ENCODE results near the gene BORCS6.

The BORCS6 gene

GRCh38 chr17:8155996-8156245 is 34.1 kb downstream of the BORCS6 start:
- FAIRE-seq (no peak), DNase-seq (ENCODE audit: low spot score) (no peak)

GRCh38 chr17:8155231-8155995 is 34.6 kb downstream of the BORCS6 start:
- DNase-seq (ENCODE audit: low spot score) (no peak), FAIRE-seq (no peak)

DNA sequence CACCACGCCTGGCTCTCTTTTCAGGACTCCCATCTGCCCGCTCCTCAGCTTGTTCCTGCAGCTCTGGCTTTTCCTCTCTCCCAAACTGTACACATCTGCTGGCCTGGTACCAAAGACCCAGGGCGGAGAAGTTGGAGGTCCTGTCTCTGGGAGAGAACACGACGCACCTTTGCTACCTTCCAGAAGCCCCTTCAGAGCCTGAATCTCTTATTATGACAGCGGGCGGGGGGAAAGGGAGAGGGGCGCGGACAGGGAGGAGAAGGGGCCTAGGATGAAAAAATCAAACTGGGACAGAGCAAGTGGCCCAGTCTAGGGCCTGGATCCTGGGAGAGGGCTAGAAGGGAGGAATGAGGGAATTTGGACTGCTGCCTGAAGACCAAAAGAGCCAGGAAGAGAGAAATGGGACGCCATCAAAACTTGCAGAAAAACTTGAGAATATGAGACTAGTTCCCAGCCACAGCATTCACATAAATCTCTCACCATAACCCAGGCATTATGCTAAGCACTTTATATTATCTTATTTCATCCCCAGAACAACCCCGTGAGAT is 35.3 kb downstream of the BORCS6 start:
- FAIRE-seq, result no peak
- DNase-seq (ENCODE audit: low spot score), result no peak

DNA sequence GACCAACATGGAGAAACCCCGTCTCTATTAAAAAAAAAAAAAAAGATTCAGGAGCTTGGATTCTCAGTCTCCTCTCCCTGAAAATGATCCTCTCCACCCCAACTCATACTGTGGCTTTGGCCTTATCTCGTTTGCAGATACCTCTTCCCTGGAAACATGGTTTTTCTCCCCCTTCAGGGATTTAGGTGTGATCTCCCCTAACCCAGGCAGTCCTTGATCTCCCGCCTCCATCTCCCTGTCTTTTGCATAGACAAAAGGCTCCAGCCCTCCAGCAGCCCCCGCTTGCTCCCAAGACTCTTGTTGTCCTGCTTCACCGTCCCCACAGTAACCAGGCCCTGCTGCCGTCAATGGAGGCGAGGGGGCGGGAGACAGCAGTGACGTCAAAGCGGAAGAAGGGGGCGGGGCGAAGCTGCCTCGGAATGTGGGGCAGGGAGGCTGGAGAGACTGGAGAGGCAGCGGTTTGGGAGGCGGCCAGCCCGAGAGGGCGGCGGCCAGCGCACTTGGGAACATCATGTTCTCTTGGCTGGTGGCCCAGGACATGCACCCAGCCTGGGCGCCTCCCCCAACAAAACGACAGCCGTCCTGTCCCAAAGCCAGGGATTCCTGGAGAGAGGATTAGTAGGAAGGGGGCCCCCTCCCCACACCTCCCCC is 35.9 kb downstream of the BORCS6 start:
- DNase-seq (ENCODE audit: low spot score), result peak; percentile 93
- FAIRE-seq, result peak; percentile 85

DNA sequence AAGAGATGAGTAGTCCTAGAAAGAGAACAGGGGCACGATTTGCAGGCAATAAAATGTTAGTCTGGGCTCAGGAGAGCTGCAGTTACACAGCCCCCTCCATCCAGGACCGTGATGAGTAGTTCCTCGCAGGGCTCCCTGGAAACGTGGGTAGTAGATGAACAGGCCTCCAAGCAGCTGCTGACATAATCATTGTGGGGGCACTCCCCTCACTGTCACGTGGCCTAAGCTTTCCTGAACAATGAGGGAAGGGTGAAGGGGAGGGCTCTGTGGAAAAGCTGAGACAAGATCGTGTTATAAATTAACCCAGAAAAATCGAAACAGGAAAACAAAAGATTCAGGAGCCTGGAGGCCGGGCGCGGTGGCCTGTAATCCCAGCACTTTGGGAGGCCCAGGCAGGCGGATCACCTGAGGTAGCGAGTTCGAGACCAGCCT is 36.4 kb downstream of the BORCS6 start:
- peak; percentile 99 for DNase-seq (ENCODE audit: low spot score)
- peak; percentile 95 for FAIRE-seq

- FAIRE-seq, result no peak
- no peak for DNase-seq (ENCODE audit: low spot score)
These were observed 36.9 kb downstream of the BORCS6 start for GRCh38 chr17:8153031-8153451.

DNA sequence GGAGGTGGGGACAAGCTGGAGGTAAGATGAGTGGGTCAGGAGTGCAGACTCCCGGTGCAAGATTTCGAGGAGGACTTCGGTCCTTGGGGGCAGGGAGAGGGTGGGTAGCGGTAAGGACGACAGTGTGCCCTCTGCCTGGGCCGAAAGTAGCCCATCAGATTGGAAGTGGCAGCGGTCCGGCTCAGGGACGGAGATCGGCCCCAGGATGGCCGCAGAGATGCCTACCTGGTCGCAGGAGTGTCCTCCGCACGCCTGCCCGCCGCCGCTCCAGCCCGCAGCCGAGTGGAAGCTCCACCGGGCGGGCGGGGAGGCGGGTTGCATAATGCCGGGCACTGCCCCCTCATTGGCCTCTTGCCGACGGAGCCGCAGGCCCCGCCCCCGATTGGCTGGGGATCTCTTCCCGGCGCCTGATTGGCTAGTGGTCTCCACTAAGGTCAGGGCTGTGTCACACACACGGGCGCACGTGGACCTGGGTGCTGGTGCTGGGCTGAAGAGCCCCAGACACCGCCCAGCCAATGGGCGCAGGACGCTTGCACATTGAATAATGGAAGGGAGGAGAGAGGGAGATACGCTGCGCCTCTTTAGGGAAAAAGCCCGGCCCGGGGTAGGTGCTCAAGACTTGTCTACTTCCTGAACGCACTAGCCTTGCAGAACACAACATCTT is 37.7 kb downstream of the BORCS6 start, which contains the start of gene PER1:
Gene PER1 (minus strand): TSS at position 293 of the 664 bp plus-strand sequence. CDS start 1,698 bp downstream, outside the sequence.
- FAIRE-seq (peak; percentile 64), DNase-seq (ENCODE audit: low spot score) (peak; percentile 88)

- DNase-seq (ENCODE audit: low spot score) (no peak), FAIRE-seq (no peak)
These were observed 38.3 kb downstream of the BORCS6 start for GRCh38 chr17:8151641-8152111.

GRCh38 chr17:8151120-8151640 is 38.8 kb downstream of the BORCS6 start:
- no peak for DNase-seq (ENCODE audit: low spot score)
- no peak for FAIRE-seq

- no peak for DNase-seq (ENCODE audit: low spot score)
- no peak for FAIRE-seq
These were observed 39.5 kb downstream of the BORCS6 start for GRCh38 chr17:8150194-8151119.

- no peak for DNase-seq (ENCODE audit: low spot score)
- FAIRE-seq, result no peak
These were observed 40.4 kb downstream of the BORCS6 start for GRCh38 chr17:8149419-8150193.

GRCh38 chr17:8148560-8148959 is 41.4 kb downstream of the BORCS6 start:
- DNase-seq (ENCODE audit: low spot score) (no peak), FAIRE-seq (no peak)

DNA sequence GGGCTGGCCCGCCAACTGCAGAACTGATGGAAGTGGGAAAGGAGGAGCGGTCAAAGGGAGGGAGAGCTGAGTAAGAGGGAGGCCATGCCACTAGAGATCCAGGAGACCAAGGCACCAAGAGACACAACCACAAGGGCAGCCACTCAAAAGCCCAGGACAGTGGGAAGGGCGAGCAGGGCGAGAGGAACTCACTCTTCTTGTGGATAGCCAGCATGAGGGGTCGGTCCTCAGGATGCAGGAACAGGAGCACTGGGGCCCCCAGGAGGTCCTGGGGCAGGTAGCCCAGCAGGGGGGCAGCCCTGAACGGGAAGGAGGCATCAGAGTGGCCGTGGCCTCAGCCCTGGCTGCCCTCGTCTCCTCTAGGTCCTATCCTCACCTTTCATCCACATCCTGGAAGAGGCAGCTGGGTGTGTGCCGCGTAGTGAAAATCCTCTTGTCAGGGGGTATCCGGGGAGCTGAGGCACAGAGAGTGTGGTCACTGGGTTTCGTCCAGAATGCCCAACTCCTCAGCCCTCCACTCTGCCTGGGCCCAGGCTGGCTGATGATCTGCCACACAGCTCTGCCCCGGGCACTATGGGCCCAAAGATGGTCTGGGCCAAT is 42.1 kb downstream of the BORCS6 start:
- FAIRE-seq (no peak), DNase-seq (ENCODE audit: low spot score) (no peak)

- FAIRE-seq, result no peak
- no peak for DNase-seq (ENCODE audit: low spot score)
These were observed 42.7 kb downstream of the BORCS6 start for GRCh38 chr17:8147141-8147804.

DNA sequence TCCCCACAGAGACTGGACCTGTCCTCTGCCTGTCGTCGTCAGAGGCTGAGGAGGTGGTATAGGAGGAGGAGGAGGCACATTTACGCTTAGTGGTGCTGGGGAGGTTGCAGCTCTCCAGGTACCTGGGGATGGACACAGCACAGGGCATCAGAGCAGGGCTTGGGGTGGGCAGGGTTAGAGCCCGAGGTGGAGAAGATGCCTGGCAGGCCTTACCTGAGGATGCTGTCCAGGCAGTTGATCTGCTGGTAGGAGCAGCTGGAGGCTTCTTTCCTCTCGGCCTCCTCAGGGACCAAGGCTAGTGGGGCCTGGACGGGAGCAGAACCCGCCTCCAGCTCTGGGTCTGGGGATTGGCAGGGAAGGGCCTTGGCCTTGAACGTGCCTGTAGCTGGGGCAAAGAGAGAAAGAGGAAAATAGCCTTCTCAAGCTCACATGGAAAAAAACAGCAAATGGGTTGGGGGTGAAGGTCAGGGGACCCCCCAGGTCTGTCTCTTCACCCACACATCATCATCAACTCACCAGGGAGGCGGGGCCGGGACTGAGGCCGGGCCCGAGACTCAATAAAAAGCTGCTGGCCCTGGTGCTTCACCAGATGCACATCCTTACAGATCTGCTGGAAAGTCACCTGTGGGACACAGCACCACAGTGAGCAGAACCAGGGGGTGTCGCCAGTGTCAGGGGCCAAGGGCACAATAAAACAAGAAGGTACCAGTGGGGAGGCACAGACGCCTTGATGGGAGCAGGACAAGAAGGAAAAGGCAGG is 43.4 kb downstream of the BORCS6 start:
- DNase-seq (ENCODE audit: low spot score) (no peak), FAIRE-seq (no peak)

DNA sequence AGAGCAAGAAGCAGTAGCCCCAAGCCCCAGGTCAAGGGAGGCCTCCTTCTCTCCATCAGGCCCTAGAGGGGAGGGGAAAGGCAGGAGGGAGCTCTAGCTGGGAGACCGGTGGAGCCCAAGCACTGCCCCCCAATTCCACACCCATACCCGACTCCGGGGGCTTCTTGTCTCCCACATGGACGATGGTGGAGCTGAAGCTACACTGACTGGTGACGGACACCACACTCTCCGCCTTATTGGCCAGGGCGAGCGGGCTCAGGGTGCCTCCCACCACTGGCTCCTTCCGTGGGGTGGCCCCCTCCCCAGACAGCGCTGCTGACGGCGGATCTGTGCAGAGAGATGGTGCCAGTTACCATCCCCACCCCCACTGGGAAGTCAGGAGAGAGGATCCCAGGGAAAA is 44.2 kb downstream of the BORCS6 start:
- no peak for FAIRE-seq
- no peak for DNase-seq (ENCODE audit: low spot score)

DNA sequence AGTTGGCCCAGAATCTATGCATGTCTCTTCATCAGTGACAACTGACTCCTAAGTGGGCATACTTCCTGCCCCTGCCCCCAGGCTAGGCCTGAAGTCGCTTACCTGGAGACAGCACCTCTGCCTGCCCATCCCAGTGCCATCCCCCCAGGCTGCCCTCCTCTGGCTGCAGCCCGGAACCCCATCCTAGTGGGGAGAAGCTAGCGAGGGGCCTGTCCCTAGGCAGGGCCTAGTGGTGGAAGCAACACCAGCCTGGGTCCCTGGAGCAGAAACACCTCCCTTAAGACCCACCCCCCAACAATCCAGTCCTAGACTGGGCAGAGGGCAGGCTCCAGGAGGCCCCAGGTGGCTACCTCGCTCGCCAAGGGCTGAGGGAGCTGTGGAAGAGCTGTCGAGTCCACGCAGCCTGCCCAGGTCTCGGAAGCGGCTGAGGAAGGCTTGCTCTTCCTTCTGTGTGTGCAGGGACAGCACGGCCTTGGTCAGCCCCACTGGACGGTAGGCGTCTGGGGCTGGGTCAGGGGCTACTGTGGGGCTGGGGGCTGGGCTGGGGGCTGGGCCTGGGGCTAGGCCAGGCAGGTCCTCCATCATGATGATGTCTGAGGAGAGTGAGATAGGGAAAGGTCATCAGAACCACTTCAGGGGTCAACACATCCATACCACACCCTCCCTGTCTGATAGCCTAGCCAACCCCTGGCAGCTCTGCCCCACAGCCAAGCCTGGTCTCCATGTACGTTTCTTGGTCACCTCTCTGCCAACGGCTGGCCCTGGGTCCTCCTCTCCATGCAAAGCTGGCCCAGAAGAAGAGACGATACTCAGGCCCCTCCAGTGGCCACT is 45.4 kb downstream of the BORCS6 start:
- no peak for DNase-seq (ENCODE audit: low spot score)
- FAIRE-seq, result no peak
